Mucosa of stomach (tissue), 1 donor: ENCODE results near the gene SEPTIN2.
A peak's percentile ranks its signal among the peaks of the same experiment; 100 is the strongest.
"Not testable (repeated sequence)": the region's sequence is repeated elsewhere in the genome, so short reads cannot be mapped to it uniquely, and the experiment has no call there.

Experiments used
- H3K27me3 ChIP-seq: one replicate; pipeline ENCODE4 v1.7.0; 2013; ENCODE audit warnings: mild to moderate bottlenecking, low read length; ENCODE audit not compliant: control insufficient read depth, insufficient read depth
- H3K36me3 ChIP-seq: one replicate; pipeline ENCODE4 v1.7.0; 2013; ENCODE audit warnings: low read length; ENCODE audit not compliant: control insufficient read depth, insufficient read depth
- H3K4me1 ChIP-seq: one replicate; pipeline ENCODE4 v1.7.0; 2013; ENCODE audit warnings: mild to moderate bottlenecking, low read length; ENCODE audit not compliant: control insufficient read depth, insufficient read depth
- H3K4me3 ChIP-seq: one replicate; pipeline ENCODE4 v1.7.0; 2013; ENCODE audit warnings: low read length
- H3K9ac ChIP-seq: one replicate; pipeline ENCODE4 v1.7.0; 2013; ENCODE audit warnings: mild to moderate bottlenecking, low read length, moderate library complexity
- H3K9me3 ChIP-seq: one replicate; pipeline ENCODE4 v1.7.0; 2013; ENCODE audit warnings: mild to moderate bottlenecking, low read length, moderate library complexity; ENCODE audit not compliant: control insufficient read depth
- donor health status: Pancreatic carcinoma.

SEPTIN2 gene

DNA sequence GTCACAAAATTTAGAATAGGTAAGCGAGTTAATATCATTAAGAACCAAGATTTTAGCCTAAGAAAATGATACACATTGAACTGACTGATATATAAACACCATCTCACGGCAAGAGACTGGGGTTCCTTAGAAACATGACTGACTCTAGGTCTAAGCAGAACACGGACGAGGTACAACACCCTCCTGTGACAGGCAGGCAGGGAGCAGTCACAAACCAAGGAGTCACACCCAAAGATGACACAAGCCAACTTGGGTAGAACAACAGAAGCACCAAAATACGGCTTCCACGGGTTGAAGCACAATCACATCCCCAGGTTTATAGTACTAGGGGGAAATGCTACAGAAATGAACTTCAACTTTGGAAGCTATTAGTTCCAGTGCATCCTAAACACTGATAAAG lies 24.6 kb upstream of the SEPTIN2 start:
- Histone ChIP-seq H3K9ac (no peak overlapping the region), H3K4me1 (no peaks in the 10 kb centered on the region)

DNA sequence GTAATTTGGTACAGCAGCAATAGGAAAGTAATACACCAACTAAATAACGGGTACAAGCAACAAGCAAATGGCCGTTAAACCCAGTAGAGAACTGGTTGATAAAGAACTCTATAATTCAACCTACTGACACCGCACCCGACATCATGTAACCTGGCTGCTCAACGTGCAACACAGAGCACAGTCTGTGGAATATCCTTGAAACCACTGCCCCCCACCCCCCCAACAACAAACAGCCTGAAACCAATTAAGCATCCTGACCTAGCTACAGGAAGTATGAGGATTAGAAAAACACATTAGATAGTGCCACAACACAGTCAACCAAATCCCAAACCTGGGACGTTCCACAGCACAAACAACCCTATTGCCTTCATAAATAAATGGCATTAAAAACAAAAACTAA lies 23.7 kb upstream of the SEPTIN2 start:
- H3K9me3 ChIP-seq = no peaks in the 10 kb centered on the region
- no peaks in the 10 kb centered on the region for H3K36me3 ChIP-seq
- H3K4me1 ChIP-seq = no peaks in the 10 kb centered on the region
- H3K9ac ChIP-seq = no peak overlapping the region
- H3K27me3 ChIP-seq = no peaks in the 10 kb centered on the region
- H3K4me3 ChIP-seq = no peak overlapping the region

More for the DNA sequence above, 24.6 kb upstream of the SEPTIN2 start:
- no peak overlapping the region for H3K4me3 ChIP-seq
- H3K9me3 ChIP-seq = no peaks in the 10 kb centered on the region
- H3K27me3 ChIP-seq = no peaks in the 10 kb centered on the region
- no peaks in the 10 kb centered on the region for H3K36me3 ChIP-seq

DNA sequence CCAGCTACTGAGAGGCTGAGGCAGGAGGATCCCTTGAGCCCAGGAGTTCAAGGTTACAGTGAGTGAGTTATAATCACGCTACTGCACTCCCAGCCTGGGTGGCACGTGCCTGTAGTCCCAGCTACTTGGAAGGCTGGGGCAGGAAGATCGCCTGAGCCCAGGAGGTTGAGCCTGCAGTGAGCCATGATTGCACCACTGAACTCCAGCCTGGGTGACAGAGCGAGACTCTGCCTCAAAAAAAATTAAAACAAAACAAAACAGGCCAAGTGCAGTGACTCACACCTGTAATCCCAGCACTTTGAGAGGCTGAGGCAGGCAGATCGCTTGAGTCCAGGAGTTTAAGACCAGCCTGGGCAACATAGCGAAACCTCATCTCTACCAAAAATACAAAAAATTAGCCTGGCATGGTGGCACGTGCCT lies 22.3 kb upstream of the SEPTIN2 start:
- H3K9me3 ChIP-seq, H3K9ac ChIP-seq, H3K27me3 ChIP-seq, H3K4me3 ChIP-seq, H3K4me1 ChIP-seq, H3K36me3 ChIP-seq: not testable (repeated sequence)

DNA sequence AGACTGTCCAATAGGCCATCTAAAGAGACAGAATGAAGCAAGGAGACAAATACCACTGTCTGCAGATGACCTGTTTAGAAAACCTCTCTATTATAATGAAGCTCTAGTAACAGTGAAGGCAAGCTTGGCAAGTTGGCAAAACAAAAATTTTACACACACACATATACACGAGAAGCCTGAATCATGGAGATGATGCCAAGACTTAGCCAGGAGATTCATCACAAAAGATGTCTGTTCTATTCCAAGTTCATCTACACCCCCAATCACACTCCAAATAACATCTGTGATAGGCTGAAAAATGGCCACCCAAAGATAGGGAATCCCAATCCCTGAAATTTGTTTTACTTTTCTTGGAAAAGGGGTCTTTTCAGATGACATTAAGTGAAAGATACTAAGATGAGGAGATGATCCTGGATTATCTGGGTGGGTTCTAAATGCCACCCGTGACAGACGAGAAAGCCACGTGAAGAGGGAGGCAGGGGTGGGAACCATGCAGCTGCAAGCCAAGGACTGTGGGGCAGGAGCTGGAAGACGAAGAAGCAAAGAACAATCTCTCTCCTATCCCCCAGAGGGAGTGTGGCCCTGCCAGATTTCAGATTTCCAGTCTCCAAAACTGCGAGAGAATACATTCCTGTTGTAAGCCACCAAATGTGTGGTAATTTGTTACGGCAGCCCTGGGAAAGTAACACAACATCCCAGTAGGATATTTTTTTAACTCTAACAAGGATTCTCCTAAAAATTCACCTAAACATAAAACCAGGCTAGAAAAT lies 20.2 kb upstream of the SEPTIN2 start:
- Histone ChIP-seq H3K9ac (no peak overlapping the region), H3K4me3 (no peak overlapping the region), H3K9me3 (no peaks in the 10 kb centered on the region), H3K36me3 (no peaks in the 10 kb centered on the region), H3K4me1 (peaks cover 7% of the 10 kb centered on the region), H3K27me3 (no peaks in the 10 kb centered on the region)

DNA sequence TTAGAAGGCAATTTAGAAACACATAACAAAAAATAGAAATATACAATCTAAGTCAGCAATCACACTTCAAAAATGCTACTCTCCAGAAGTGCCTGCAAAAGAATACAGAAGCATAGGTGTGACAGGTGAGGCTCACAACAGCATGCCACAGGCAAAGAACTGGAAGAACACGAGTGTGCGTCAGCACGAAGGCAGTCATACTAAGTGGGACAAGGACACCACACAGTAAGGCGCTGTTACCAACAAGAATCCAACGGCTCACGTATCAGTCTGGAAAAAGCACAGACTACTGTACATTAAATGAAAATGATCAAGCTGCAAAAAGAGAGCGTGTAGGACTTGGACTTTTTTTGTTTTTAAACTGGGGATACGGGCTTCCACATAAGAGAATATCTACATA lies 19.0 kb upstream of the SEPTIN2 start:
- H3K4me1 ChIP-seq = peaks cover 7% of the 10 kb centered on the region
- H3K9me3 ChIP-seq = no peaks in the 10 kb centered on the region
- no peak overlapping the region for H3K4me3 ChIP-seq
- H3K36me3 ChIP-seq = no peaks in the 10 kb centered on the region
- H3K27me3 ChIP-seq = no peaks in the 10 kb centered on the region
- H3K9ac ChIP-seq = no peak overlapping the region

DNA sequence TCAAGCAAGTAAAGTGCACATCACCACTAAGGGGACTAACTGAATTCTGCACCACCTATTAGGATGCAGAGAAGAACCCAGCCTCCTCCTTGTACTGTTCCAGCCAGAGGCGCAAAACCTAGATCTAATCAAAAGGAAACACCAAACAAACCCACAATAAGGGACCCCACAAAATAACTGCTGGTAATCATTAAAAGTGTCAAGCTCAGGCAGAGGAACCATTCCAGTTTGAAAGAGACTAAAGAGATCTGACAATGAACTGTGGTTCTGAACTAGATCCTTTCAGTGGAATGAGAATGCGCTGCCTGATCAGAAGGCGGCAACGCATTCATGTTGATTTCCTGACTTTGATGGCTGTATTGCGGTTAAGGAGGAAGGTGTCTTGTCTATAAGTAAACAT lies 17.1 kb upstream of the SEPTIN2 start:
- Histone ChIP-seq H3K27me3 (no peaks in the 10 kb centered on the region), H3K9ac (no peak overlapping the region), H3K4me3 (no peak overlapping the region), H3K36me3 (no peaks in the 10 kb centered on the region), H3K9me3 (no peaks in the 10 kb centered on the region), H3K4me1 (peaks cover 23% of the 10 kb centered on the region)

DNA sequence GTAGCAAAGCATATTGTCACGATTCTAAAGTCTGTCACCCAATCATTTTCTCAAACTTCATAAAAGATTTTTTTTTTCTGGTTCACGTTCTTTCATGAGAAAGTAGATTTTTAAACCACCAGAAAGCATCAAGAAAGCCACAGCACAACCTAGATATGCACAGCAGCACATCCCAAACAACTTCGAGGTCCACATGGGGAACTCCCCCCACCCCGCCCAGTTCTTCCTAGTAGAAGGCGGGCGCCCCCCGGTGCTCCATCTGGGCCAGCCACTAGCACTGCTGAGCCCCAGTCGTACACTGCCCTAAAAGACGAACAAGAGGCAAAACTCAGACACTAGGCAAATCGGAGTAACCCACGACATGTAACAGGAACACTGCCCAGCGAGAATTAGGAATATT lies 15.7 kb upstream of the SEPTIN2 start:
- peaks cover 26% of the 10 kb centered on the region for H3K4me1 ChIP-seq
- H3K36me3 ChIP-seq = no peaks in the 10 kb centered on the region
- H3K9me3 ChIP-seq = no peaks in the 10 kb centered on the region
- H3K27me3 ChIP-seq = no peaks in the 10 kb centered on the region
- no peak overlapping the region for H3K9ac ChIP-seq
- H3K4me3 ChIP-seq = no peak overlapping the region

DNA sequence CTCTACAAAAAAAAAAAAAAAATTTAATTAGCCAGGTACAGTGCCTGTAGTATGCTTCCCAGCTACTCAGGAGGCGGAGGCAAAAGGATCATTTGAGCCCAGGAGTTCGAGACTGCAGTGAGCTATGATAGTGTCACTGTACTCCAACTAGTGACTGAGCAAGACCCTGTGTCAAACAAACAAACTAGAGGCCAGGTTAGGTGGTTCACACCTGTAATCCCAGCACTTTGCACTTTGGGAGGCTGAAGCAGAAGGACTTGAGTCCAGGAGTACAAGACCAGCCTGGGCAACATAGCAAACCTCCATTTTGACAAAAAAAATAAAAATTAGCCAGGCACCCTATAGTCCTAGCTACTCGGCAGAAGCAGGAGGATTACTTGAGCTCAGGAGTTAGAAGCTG lies 13.6 kb upstream of the SEPTIN2 start:
- Histone ChIP-seq H3K9ac (no peak overlapping the region), H3K36me3 (no peaks in the 10 kb centered on the region), H3K4me3 (no peak overlapping the region), H3K9me3 (no peaks in the 10 kb centered on the region), H3K27me3 (no peaks in the 10 kb centered on the region), H3K4me1 (peaks cover 26% of the 10 kb centered on the region)

DNA sequence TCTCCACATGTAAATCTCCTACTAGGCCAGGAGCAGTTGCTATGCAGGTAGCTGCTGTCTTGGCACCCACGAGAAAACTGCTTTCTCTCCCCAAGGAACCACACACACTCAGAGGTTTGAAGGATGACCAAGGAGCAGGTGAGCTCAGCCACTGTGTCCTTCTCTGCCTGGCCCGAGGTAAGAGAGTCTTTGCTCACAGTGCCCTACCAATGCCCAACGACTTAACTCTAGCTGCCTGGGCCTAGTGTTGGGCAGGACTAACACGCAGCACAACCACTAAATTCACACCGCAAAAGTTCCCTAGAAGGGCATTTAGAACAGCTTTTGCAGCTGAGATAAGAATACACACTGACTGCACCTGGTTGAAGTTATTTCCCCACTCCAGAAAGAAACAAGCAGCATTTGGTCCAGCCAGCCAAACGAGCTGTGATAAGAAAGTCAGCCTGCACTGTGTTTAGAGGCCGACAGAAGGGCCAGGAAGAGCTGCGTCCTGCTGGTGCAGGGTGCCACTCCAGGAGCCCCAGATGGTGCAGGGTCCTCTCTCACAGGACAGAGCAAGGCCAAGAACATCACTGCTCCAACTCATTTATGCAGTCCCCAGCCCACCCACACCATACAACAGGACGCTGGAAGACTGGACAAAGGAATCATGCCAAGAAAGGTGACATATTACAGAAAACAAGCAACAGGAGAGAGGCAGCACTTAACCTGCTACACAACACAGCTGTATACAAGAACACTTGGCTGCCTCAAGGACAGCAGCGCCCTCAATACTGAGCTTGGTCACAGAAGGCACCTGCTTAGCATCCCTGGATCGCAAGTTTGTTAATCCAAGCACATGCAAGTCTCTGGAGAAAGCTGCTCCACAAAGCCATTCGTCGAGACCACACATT lies 12.7 kb upstream of the SEPTIN2 start:
- Histone ChIP-seq H3K9me3 (no peaks in the 10 kb centered on the region), H3K9ac (peak overlapping the region; percentile 40), H3K4me1 (peaks cover 26% of the 10 kb centered on the region), H3K27me3 (no peaks in the 10 kb centered on the region), H3K36me3 (no peaks in the 10 kb centered on the region), H3K4me3 (no peak overlapping the region)

DNA sequence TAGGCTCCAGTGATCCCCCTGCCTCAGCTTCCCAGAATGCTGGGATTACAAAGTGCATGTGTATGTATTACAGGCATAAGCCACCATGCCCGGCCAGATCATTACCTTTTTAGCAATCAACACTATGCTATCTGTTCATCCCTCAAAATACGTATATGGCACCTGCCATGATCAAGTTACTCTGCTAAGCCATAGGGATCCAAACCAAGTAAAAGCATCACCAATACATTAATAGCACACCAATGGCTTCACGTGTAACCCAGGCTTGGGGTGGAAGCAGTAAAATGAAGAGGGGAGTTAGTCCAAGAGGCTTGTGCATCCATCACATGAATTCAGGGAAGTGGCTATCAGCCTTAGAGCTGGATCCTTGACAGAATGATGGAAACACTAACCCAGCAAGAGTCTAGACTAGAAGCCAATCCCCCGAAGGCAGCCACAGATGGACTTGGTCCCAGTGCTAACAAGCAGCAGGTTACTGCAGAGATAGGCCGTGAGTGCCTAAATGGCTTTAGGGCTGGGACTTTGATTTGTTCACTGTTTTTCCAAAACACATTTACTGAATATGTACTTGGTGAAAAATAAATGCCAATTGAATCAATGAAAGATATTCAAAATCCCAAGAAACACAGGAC lies 11.6 kb upstream of the SEPTIN2 start:
- peaks cover 19% of the 10 kb centered on the region for H3K4me1 ChIP-seq
- H3K9me3 ChIP-seq = no peaks in the 10 kb centered on the region
- H3K36me3 ChIP-seq = no peaks in the 10 kb centered on the region
- no peaks in the 10 kb centered on the region for H3K27me3 ChIP-seq
- no peak overlapping the region for H3K4me3 ChIP-seq
- no peak overlapping the region for H3K9ac ChIP-seq

DNA sequence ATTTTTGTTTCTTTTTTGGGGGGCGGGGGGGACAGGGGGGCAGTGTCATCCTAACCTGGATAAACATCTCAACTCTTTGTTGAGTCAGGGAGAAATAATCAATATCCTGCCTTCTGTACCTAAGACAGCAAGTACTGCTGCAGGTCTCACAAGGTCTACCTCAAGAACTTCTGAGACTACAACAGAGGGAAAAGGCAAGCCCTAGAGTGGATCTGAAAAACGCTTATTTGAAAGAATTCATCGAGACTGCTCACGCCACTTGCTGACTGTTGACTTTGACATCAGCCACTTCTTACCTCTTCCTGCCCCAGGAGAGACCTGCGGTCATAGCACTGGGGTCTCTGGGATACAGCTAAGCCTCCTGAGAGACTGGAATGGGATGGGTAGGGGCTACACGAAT lies 8.7 kb upstream of the SEPTIN2 start:
- no peaks in the 10 kb centered on the region for H3K27me3 ChIP-seq
- H3K9ac ChIP-seq = no peak overlapping the region
- H3K36me3 ChIP-seq = no peaks in the 10 kb centered on the region
- H3K4me1 ChIP-seq = peaks cover 27% of the 10 kb centered on the region
- H3K9me3 ChIP-seq = no peaks in the 10 kb centered on the region
- H3K4me3 ChIP-seq = no peak overlapping the region

DNA sequence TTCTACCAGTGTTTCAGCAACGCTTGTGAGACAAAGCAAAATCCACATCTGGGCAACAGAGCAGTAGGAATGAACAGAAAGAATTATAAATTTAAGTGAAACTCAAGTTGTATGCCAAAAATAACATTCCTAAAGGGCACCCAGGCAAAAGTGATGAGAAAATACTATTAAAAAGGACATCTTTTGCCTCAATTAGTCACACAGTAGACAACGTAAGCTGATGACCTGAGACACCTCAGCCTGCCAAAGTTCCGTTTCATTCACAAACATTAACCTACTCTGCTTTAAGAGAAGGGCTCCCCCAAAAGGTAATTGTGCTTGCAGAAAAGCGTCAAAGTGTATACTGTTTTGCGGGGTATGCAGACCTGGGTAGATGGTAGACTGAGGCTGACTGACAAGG lies 7.5 kb upstream of the SEPTIN2 start:
- H3K9ac ChIP-seq = no peak overlapping the region
- H3K4me3 ChIP-seq = no peak overlapping the region
- no peaks in the 10 kb centered on the region for H3K9me3 ChIP-seq
- no peaks in the 10 kb centered on the region for H3K27me3 ChIP-seq
- no peaks in the 10 kb centered on the region for H3K36me3 ChIP-seq
- H3K4me1 ChIP-seq = peaks cover 15% of the 10 kb centered on the region
